ENCODE data around the gene ASXL1.

DNA sequence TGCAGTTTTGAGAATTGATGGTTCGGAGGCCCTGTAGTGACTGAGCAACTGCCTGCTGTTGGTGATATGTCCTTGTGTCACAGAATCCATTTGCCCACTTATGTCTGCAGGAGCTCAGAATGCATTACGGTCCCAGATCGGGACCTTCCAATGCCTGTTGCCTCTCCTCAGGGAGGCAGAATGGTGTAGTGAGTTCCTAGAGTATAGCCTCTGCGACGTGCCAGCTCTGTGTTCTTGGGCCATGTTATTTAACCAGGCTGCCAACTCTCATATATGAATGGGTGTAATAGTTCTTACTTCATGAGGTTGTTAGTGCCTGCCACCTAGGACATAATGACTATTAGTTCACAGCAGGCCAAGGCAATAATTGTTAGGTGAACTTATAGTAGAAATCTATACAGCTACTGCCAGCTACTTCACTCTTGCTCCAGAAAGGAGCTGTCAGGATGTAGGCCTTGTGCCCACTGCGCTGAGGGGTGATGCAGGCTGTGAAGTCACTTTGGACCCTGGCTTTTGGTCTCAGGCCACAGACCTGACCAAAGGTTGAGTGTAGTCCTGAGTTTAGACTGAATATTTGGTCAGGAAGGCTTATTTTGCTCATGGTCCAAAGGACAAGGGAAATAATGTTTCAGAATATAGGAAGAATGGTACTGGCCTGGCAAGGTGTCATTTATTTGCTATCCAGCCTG is 82.1 kb downstream of the ASXL1 start:
- no peak for TF ChIP-seq POLR2AphosphoS5 (IDR thresholded peaks at IDR 0.05; ENCODE audit: borderline replicate concordance, low read depth, low read length)
- TF ChIP-seq EZH2 (IDR thresholded peaks at IDR 0.05): no peak
